Skeletal muscle tissue (tissue), 4 donors: Measurements from ENCODE around the gene LRSAM1. TPM values are rescaled to one million over a fixed set of nuclear protein-coding genes. Genes with fewer than 3 reads are reported as not detected.

ENCODE experiments used
- H3K27ac ChIP-seq: one replicate; pipeline ENCODE4 v1.7.0; 2013; ENCODE audit warnings: mild to moderate bottlenecking, low read depth, low read length, inconsistent platforms
- H3K27me3 ChIP-seq, 3 donors: one replicate each; pipeline ENCODE4 v1.7.0; 2013; ENCODE audit warnings: low read length in 3 of 3; ENCODE audit not compliant: control insufficient read depth in 3 of 3, insufficient read depth in 3 of 3
- H3K36me3 ChIP-seq, 3 donors: one replicate each; pipeline ENCODE4 v1.7.0; 2013; ENCODE audit warnings: low read length in 3 of 3; ENCODE audit not compliant: control insufficient read depth in 3 of 3, insufficient read depth in 3 of 3
- H3K4me1 ChIP-seq, 3 donors: one replicate each; pipeline ENCODE4 v1.7.0; 2013; ENCODE audit warnings: low read length in 3 of 3, mild to moderate bottlenecking in 3 of 3; ENCODE audit not compliant: control insufficient read depth in 3 of 3, insufficient read depth in 3 of 3
- H3K4me3 ChIP-seq, 3 donors: one replicate each; pipeline ENCODE4 v1.7.0; 2013; ENCODE audit warnings: low read length in 3 of 3
- H3K9ac ChIP-seq, 3 donors: one replicate each; pipeline ENCODE4 v1.7.0; 2013; ENCODE audit warnings: low read length in 3 of 3, mild to moderate bottlenecking in 3 of 3, moderate library complexity in 2 of 3, low read depth in 1 of 3
- H3K9me3 ChIP-seq, 3 donors: one replicate each; pipeline ENCODE4 v1.7.0; 2013; ENCODE audit warnings: low read length in 3 of 3; ENCODE audit not compliant: control insufficient read depth in 3 of 3
- total RNA-seq: library from RNA; depleted of rRNA; stranded (reverse); fragments of >200 nt; gene quantifications from one replicate; pipeline ENCODE4 v1.2.3, GENCODE V29; 2014
- donor health status: Osteomylitis.

Gene LRSAM1
- total RNA-seq, 1 donor from 2014 or later, result 10.4 TPM

- Histone ChIP-seq H3K27ac (peak overlapping the region; percentile 89), H3K36me3 (peaks cover 20 to 37% (median 20%) of the 10 kb centered on the region in 3 donors), H3K4me1 (peaks cover 25 to 32% (median 29%) of the 10 kb centered on the region in 3 donors), H3K9me3 (peaks cover 2 to 10% (median 7%) of the 10 kb centered on the region in 3 donors), H3K27me3 (no peaks in the 10 kb centered on the region), H3K9ac (peak overlapping the region in 2 of 3 donors; percentile 45 to 60), H3K4me3 (no peak overlapping the region)
Observed at GRCh38 chr9:127520941-127521918, 69.9 kb downstream of the LRSAM1 start.

- Histone ChIP-seq H3K27me3 (no peaks in the 10 kb centered on the region), H3K9ac (peak overlapping the region in 2 of 3 donors; percentile 45 to 60), H3K9me3 (peaks cover 2 to 10% (median 7%) of the 10 kb centered on the region in 3 donors), H3K4me3 (no peak overlapping the region), H3K27ac (peak overlapping the region; percentile 89), H3K4me1 (peaks cover 25 to 32% (median 29%) of the 10 kb centered on the region in 3 donors), H3K36me3 (peaks cover 20 to 41% (median 25%) of the 10 kb centered on the region in 3 donors)
Observed at GRCh38 chr9:127521919-127522304, 70.6 kb downstream of the LRSAM1 start.

- H3K27ac ChIP-seq, result peak overlapping the region; percentile 89
- no peaks in the 10 kb centered on the region for H3K27me3 ChIP-seq
- no peak overlapping the region for H3K4me3 ChIP-seq
- H3K9ac ChIP-seq, result no peak overlapping the region
- peaks cover 27 to 36% (median 36%) of the 10 kb centered on the region in 3 donors for H3K4me1 ChIP-seq
- H3K36me3 ChIP-seq, result peaks cover 19 to 35% (median 23%) of the 10 kb centered on the region in 3 donors
- peaks cover 2 to 10% (median 7%) of the 10 kb centered on the region in 3 donors for H3K9me3 ChIP-seq
Observed at GRCh38 chr9:127522727-127523126, 71.4 kb downstream of the LRSAM1 start.

- peaks cover 34 to 38% (median 36%) of the 10 kb centered on the region in 3 donors for H3K4me1 ChIP-seq
- H3K27me3 ChIP-seq, result no peaks in the 10 kb centered on the region
- no peak overlapping the region for H3K4me3 ChIP-seq
- no peak overlapping the region for H3K9ac ChIP-seq
- no peak overlapping the region for H3K27ac ChIP-seq
- H3K9me3 ChIP-seq, result peaks cover 2 to 10% (median 7%) of the 10 kb centered on the region in 3 donors
- H3K36me3 ChIP-seq, result peaks cover 19 to 31% (median 19%) of the 10 kb centered on the region in 3 donors
Observed at GRCh38 chr9:127523312-127523851, 72.1 kb downstream of the LRSAM1 start.

GRCh38 chr9:127524373-127524772, 73.1 kb downstream of the LRSAM1 start:
- H3K36me3 ChIP-seq, result peaks cover 19 to 31% (median 19%) of the 10 kb centered on the region in 3 donors

GRCh38 chr9:127525401-127526188, 74.3 kb downstream of the LRSAM1 start:
- Histone ChIP-seq H3K9me3 (peaks cover 2 to 10% (median 7%) of the 10 kb centered on the region in 3 donors), H3K27ac (no peak overlapping the region), H3K4me3 (no peak overlapping the region), H3K4me1 (peaks cover 33 to 40% (median 35%) of the 10 kb centered on the region in 3 donors), H3K36me3 (peaks cover 19 to 31% (median 19%) of the 10 kb centered on the region in 3 donors), H3K9ac (no peak overlapping the region), H3K27me3 (no peaks in the 10 kb centered on the region)

More at GRCh38 chr9:127524373-127524772, 73.1 kb downstream of the LRSAM1 start:
- Histone ChIP-seq H3K4me1 (peaks cover 32 to 44% (median 34%) of the 10 kb centered on the region in 3 donors), H3K27ac (no peak overlapping the region), H3K9me3 (peaks cover 2 to 10% (median 7%) of the 10 kb centered on the region in 3 donors), H3K9ac (no peak overlapping the region), H3K27me3 (no peaks in the 10 kb centered on the region), H3K4me3 (no peak overlapping the region)

- Histone ChIP-seq H3K9ac (no peak overlapping the region), H3K4me3 (no peak overlapping the region), H3K27me3 (no peaks in the 10 kb centered on the region), H3K36me3 (peaks cover 19 to 31% (median 19%) of the 10 kb centered on the region in 3 donors), H3K4me1 (peaks cover 23 to 31% (median 25%) of the 10 kb centered on the region in 3 donors), H3K27ac (peak overlapping the region; percentile 40), H3K9me3 (peaks cover 2 to 10% (median 7%) of the 10 kb centered on the region in 3 donors)
Observed at GRCh38 chr9:127526655-127527559, 75.6 kb downstream of the LRSAM1 start.

GRCh38 chr9:127527560-127528268, 76.4 kb downstream of the LRSAM1 start:
- H3K36me3 ChIP-seq, result peaks cover 19 to 31% (median 19%) of the 10 kb centered on the region in 3 donors
- H3K4me1 ChIP-seq, result peaks cover 15 to 23% (median 17%) of the 10 kb centered on the region in 3 donors
- peak overlapping the region in 1 of 3 donors; percentile 22 for H3K4me3 ChIP-seq
- H3K27me3 ChIP-seq, result no peaks in the 10 kb centered on the region
- H3K27ac ChIP-seq, result peak overlapping the region; percentile 40
- H3K9ac ChIP-seq, result peak overlapping the region in 1 of 3 donors; percentile 8
- H3K9me3 ChIP-seq, result peaks cover 2 to 10% (median 7%) of the 10 kb centered on the region in 3 donors
